Inflammatory macrophage treated with lipopolysaccharide for 1 hour (primary cell): ENCODE results near the gene BCL11A.

ENCODE experiments used
- DNase-seq, 2 donors: peaks; one replicate each; pipeline ENCODE4 v3.0.0-alpha.2; 2020 to 2022

BCL11A gene

DNA sequence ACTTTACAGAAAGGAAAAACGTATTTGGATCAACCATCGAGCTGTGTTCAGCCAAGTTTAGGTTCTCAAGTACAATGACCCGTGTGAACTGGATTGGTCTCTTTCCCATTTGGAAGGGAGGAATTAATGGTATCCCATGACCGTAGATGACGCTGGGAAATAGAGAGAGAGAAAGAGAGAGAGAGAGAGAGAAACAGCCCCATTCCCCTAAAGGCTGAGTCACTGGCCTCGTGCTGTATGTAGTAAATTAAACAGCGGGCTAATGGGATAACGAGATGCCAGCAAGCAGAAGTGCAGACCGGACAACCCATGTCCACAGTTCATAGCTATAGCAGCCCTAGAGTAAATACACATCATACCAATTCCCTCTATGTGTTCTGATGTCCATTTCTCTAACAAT is 99.6 kb downstream of the BCL11A start:
- DNase-seq: no peak

DNA sequence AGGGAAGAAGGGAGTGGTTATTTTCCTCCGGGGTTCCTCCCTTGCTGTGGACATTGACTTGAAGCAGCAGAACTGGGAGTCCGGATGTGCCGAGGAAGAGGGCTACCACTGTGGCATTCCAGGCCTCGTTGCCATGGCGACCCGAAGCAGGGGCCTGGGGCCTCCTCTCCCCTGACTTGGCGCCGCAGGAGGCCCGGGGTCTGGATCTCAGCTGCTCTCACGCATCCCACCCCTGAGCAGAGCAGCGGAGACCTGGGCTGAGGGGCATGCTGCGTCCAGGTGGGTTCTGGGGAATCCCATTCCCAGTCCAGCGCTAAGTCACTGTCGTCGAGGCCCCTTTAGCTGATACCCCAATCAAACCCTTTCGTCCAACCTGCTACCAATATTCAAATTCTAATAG is 100.2 kb downstream of the BCL11A start:
- DNase-seq: no peak

GRCh38 chr2:60450488-60450887 is 103.0 kb downstream of the BCL11A start:
- DNase-seq: peak in 1 of 2 donors; percentile 17

DNA sequence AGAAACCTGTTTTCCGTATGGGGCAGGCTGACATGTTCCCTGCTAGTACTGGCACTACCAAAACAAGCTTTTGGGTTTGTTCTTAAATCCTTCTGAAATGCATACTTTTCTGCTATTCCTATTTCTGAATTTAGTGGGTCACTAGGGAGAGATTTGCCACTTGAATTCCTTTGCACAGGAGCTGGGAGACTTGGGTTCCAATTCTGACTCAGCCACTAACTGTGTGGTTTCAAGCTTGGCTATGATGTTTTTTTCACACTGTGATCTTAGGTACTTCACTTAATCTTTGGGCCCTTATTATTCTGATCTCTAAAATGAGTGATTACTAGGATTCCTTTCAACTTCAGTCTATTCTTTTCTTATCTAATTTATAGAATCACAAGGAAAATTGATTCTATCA is 105.5 kb downstream of the BCL11A start:
- no peak for DNase-seq

DNA sequence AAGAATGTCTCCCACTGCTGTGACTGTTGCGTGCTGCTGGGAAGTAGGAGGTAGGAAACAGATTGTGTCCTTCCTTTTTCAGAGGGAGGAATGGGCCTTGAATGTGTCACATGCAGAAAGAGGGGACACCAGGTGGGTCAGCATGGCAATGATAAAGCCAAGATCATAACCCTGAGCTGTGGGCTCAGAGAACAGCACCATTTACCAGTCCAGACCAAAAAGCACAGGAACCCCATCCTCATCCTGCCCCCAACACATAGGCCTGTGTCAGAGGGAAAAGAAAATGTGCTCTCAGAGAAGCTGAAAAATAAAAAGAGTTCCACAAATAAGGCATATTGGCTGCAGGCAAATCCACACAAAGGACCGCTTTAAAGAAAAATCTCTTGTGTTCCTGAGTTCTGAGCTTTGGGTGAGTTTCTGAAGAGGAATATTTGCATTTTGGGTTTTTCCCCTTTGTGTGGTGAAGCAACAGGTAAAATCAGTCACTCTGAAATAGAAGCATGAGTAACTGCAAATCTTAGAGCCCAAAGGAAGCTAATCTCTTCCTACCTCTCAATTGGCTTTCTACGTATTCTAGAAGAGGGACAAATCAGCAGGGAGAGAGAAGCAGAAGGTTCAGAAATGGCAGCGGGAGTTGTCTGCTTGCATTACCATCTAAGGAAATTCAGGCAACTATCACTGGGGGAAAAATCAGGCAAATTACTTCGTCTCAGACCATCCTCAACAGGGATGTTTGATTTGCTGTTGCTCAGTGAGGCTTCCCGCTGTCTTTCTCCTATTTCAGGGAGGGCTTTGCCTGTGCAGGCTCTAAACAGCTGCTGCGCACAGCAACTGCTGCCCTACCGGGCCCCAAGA is 106.8 kb downstream of the BCL11A start:
- DNase-seq: peak; percentile 73 to 79

- DNase-seq: no peak
Observed at GRCh38 chr2:60445684-60446179, 107.7 kb downstream of the BCL11A start.

DNA sequence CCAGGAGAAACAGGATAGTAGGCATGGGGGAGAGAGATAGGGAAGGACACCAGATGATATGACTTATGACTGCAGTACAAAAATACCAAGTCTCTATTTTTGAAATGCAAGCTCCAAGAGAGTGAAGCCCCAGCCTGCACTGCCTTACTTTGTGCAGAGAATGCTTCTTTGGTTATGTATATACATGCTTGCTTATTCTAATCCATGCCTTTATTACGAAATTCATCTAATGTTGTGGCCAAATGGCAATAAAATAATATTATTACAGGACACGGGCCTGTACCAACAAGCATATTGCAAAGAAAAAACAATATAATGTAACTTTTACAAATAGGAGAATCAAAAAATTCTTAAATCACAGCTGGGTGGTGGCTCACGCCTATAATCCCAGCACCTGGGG is 110.8 kb downstream of the BCL11A start:
- DNase-seq: no peak

DNA sequence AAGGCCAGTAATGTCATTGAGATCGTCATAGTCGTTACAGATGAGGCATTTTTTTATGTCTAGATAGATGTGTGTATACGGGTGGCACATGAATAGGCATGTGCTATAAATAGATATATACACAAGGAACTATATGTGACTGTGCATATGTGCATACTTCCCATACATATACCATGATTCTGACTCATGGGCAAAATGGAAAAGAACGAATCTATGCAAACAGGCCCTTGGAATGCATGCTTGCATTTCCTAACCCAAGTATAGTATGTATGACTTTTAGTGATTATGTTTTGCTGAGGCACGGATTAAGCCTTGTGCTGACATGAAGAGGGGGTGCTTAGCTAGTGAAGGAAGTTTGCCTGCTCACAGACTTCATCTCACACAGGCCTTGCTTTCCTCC is 111.7 kb downstream of the BCL11A start:
- DNase-seq: peak in 1 of 2 donors; percentile 51

DNA sequence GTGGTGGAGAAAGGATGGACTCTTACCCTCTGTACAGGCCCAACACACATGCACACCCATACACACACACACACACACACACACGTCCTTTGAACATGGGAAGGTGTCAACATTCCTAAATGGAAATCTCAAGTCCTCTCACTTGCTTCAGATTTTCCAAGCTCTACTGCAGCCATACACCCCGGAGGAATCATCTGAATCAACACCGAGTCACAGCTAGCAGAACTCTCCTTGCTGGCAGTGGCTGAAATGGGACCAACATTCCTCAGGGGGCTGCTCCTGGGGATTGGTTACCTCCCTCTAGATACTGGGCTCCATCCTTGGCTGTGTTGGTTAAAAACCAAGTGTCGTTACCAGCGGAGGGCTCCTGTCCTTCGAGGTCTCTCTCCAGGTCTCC is 112.7 kb downstream of the BCL11A start:
- no peak for DNase-seq

DNA sequence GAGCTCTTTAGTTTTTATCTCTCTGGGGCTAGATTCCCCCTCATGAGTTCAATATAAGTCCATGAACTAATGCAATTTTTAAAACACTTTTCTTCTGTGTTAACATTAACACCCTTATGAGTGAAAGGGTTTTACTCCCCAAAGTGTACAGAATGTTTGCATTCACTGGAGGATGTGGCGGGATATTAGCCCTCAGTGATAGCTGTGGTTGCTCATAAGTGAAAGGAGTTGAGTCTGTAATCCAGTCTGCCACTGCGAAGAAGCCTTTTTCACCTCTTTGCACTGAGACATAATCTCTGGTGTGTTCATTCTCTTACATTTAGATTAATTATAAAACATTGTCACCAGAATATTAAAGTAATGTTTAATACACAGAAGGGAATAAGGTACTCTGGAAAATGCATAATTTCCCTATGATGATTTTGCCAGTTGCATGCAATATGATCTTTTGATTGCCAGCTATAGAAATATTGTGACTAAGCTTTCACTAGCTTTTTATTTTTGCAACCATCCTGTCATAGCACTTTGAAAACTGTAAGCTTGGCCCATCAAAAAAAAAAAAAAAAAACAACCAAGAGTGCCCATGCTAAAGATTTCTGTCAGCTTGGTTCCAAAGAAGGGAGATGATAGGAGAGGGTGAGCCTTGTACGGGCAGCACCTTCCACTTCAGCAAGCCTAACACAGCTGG is 113.2 kb downstream of the BCL11A start:
- no peak for DNase-seq

GRCh38 chr2:60439219-60439974 is 114.1 kb downstream of the BCL11A start:
- peak; percentile 86 to 87 for DNase-seq

GRCh38 chr2:60438653-60439052 is 114.8 kb downstream of the BCL11A start:
- DNase-seq: no peak

GRCh38 chr2:60438131-60438530 is 115.3 kb downstream of the BCL11A start:
- DNase-seq: no peak

DNA sequence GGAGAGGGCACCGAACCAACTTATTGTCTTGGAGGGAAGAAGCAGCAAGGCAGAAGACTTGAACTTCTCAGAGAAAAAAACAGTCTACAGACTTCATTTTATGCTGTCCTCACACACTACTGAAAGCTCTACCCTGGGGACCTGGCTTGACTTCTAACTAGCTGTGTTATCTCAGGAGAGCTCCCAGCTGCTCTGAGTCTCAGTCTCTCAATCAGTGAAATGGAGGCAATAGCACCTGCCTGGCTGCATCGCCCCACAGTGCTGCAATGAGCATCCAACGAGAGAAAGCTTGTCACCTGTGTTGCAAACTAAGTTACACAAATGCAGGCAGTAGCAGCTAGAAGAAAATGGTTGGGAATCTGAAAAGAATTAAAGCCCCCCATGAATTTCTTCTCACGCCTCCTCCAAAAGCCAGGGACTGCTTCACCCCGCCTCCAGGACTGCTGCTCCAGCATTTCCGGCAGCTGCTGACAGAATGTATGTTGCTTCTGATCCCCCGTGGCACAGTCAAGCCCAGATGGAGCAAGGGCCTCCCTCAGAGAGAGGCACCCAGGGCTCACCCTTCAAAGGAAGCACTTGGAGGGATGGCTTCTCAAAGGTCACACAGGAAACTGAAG is 116.3 kb downstream of the BCL11A start:
- DNase-seq: no peak

DNA sequence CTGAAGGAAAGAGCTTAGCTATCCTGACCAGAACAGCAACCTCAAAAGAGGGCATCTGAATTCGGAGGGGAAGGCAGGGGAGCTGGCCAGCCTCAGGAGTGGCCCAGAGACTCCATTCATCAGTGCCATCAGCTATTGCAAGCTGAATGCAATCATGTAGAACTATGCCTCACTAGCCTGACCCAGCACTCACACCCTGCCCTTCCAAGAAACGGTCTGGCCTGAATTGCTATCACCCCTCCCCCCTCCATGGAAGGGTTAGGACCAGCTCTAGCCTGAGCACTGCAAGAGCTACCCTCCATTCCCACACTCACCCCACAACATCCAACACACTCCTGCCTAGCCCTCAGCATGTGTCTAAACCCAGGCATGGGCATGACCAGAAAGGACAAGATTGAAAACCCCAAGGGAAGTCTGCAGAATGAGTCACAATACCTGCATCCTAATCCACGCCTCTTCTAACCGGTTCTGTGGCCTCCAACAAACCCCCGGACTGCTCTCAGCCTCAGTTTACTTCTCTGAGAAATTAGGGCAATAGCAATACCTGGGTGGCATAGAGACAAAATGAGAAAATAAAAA is 120.3 kb downstream of the BCL11A start:
- DNase-seq: peak in 1 of 2 donors; percentile 30

DNA sequence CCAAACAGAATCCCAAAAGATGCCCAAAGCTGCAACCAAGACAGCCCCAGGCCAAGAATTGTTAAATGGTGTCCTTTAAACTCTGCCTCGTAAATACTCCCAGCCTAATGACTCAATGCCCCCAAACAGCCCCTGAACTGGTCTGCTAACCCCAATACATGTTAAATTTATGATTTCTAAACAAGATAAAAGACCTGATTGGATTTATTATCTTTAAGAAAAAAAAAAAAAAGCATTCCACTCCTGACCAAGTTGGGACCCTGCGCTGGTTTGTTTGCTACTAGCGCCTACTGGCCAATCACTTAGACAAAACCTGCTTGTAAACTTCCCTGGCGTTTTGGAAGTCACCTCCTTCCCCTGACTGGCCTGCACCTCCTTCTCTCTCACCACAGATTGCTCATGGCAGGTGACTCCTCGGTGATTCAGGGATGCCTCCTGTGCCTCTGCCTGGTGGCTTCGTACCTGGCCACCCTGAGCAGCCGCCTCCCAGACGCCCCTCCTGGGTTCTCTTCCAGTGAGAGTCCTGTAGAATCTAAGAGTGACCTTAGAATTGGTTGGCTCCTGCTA is 121.3 kb downstream of the BCL11A start:
- no peak for DNase-seq

DNA sequence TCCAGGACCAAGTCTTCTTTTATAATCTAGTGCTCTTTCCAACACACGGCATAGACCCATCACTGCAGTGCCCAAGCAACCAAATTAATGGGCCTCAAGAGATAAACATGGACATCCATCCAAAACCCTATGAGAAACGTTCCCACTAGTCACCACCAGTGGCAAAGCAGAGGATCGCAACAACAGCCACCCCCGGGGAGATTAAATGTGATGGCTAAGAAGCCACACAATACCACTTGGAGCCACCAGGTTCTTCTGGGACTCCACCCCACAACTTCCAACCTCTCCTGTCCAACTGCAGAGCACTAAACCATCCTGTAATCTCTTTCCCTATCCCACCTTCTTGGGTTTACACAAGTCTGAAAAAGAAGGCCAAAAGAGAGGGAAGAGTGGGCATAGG is 123.8 kb downstream of the BCL11A start:
- DNase-seq: no peak

DNA sequence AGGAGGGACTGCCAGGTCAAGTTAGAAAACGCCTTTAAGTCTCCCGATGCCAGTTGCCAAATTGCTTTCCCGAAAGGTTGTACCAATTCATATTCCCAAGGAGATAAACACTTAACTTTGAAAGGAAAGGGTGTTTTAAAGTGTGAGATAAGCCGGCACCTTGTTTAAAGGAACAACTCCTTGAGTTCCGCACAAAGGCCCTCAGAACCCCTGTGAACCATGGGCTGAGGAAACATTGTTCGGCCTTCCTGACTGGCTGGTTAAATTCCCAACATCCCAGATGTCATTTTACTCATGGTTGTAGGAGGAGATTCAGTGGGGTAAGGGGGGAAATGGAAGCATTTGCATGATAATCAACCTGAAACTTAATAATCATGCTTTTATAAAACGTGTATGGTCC is 126.6 kb downstream of the BCL11A start:
- no peak for DNase-seq

DNA sequence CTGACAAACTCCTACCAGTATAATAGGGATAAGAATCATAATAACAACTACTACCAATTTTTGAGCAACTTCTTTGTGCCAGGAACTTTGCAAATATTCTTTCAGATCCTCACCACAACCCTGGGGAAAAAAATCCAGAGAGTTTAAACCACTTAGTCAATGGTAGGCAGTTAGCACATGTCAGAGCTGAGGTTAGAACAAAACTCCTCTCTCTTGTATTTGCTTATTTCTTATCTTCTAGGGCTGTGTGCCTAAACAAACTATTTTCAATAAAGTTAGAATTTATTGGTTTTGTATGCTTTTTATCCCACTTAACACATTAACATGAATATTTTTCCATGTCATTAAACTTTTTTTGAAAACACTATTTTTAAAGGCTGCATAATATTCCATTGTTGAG is 127.1 kb downstream of the BCL11A start:
- DNase-seq: no peak

- DNase-seq: peak in 1 of 2 donors; percentile 30
Observed at GRCh38 chr2:60424233-60424632, 129.2 kb downstream of the BCL11A start.

GRCh38 chr2:60423505-60423904 is 129.9 kb downstream of the BCL11A start:
- DNase-seq: no peak

DNA sequence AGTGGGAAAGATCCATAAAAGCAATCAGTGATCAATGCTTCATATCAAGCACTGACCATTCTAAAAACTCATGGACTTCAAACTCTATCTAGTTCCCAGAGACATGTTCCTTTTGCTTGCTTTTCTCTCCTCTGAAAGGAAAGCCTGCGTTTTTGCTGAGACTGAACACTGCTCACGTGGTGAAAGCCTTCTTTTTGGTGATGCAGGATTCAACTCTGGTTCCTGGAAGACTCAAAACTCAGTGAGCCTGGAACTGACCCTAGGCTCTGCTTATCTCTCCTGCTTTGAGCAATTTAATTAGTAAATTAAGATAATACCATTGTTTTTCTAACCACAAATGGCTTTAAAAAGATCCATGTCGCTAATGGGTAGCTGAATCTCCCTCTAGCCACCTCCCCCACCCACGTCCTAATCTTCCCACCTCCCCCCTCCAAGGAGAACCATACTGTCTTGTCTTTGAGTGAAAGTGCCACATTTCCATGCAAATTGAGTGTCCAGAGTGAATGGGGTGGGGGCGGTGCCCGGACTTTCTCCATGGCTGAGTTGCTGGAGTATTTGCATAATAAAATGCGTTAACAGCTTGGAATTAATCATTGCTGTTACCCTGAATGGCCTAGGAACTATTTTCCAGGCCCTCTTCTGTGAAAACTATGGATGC is 130.5 kb downstream of the BCL11A start:
- DNase-seq: no peak
